H1 (cell line): ENCODE results near the gene CCDC136. TPM values are rescaled to one million over a fixed set of nuclear protein-coding genes. Genes with fewer than 3 reads are reported as not detected.

Source experiments
- GABPA ChIP-seq: IDR thresholded peaks from 2 replicates; pipeline ENCODE4 v1.6.1; 2011; ENCODE audit warnings: mild to moderate bottlenecking, low read length, moderate library complexity, borderline replicate concordance; ENCODE audit not compliant: insufficient read depth
- SP2 ChIP-seq: IDR thresholded peaks from 2 replicates; pipeline ENCODE4 v1.6.1; 2012; ENCODE audit warnings: mild to moderate bottlenecking, low read length, inconsistent platforms
- TBP ChIP-seq: IDR thresholded peaks from 2 replicates; pipeline ENCODE4 v1.6.1; 2011; ENCODE audit warnings: low read depth, low read length, improper control_type of control experiment
- polyA plus RNA-seq, 7 experiments: library from polyadenylated mRNA; depleted of rRNA in 3 of 7; stranded (reverse) in 5 of 7; unstranded in 2 of 7; fragments of >200 nt in 5 of 7; fragments of 200-250 nt in 2 of 7; gene quantifications; 1 replicate in 5 of 7; 2 replicates in 1 of 7; 4 replicates in 1 of 7; pipeline versions ENCODE4 v1.2.1 to v1.2.3, GENCODE V29; 2011 to 2013; ENCODE audit warnings: missing spikeins in 2 of 7, mixed read lengths in 2 of 7
- total RNA-seq: library from RNA; stranded (reverse); fragmentation: NEBNext Ultra II Directional; extraction: Animal tissue kit (Norgen Biotek cat#: 25700); gene quantifications from 2 replicates; pipeline ENCODE4 v1.2.1, GENCODE V29; 2021

Gene CCDC136
- total and polyA plus RNA-seq, 2 of the 8 experiments (the other 6 are each of a cell fraction or from before 2014, with no cell fraction given): 35.6 to 47.7 TPM

GRCh38 chr7:128783143-128783861 is 8.5 kb upstream of the CCDC136 start (continued):
- TF ChIP-seq TBP: peak; percentile 100
- TF ChIP-seq GABPA: 0 out of 2 replicates have a peak, but pooled peaks have one; percentile 42
- TF ChIP-seq SP2: no peak
